ENCODE results near the gene PRR12.

GRCh38 chr19:49654581-49654980 lies 63.6 kb downstream of the PRR12 start:
- TF ChIP-seq, protein P1, sequence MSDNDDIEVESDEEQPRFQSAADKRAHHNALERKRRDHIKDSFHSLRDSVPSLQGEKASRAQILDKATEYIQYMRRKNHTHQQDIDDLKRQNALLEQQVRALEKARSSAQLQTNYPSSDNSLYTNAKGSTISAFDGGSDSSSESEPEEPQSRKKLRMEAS (IDR thresholded peaks at IDR 0.05; ENCODE audit: insufficient read depth, insufficient read length), result no peak
- TF ChIP-seq POLR2A (IDR thresholded peaks at IDR 0.05; ENCODE audit: low read depth, low read length) (no peak), FOS (IDR thresholded peaks at IDR 0.05; ENCODE audit: borderline replicate concordance, insufficient read depth, low read length) (no peak), EZH2 (IDR thresholded peaks at IDR 0.05; ENCODE audit: borderline replicate concordance, low read depth, low read length, severe bottlenecking) (no peak), GATA2 (IDR thresholded peaks at IDR 0.05; ENCODE audit: insufficient read depth, insufficient read length, low read depth, low read length) (no peak)
- TF ChIP-seq, protein P2, sequence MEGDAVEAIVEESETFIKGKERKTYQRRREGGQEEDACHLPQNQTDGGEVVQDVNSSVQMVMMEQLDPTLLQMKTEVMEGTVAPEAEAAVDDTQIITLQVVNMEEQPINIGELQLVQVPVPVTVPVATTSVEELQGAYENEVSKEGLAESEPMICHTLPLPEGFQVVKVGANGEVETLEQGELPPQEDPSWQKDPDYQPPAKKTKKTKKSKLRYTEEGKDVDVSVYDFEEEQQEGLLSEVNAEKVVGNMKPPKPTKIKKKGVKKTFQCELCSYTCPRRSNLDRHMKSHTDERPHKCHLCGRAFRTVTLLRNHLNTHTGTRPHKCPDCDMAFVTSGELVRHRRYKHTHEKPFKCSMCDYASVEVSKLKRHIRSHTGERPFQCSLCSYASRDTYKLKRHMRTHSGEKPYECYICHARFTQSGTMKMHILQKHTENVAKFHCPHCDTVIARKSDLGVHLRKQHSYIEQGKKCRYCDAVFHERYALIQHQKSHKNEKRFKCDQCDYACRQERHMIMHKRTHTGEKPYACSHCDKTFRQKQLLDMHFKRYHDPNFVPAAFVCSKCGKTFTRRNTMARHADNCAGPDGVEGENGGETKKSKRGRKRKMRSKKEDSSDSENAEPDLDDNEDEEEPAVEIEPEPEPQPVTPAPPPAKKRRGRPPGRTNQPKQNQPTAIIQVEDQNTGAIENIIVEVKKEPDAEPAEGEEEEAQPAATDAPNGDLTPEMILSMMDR (IDR thresholded peaks at IDR 0.05; ENCODE audit: extremely low read depth in 1 of 2, insufficient read depth in 1 of 2, low read depth in 1 of 2, low read length in 2 of 2), result no peak
